GM18951 (cell line): Measurements from ENCODE around the gene BTRC.
"Not testable (repeated sequence)": the region's sequence is repeated elsewhere in the genome, so short reads cannot be mapped to it uniquely, and the experiment has no call there.

Source experiments
- POLR2A ChIP-seq: IDR thresholded peaks from 4 replicates; pipeline ENCODE4 v1.6.1; 2011; ENCODE audit warnings: mild to moderate bottlenecking; ENCODE audit not compliant: insufficient read length, insufficient read depth; ENCODE audit errors: extremely low read depth
- in situ Hi-C: fragments of 300-500 bp; cut with MboI; formaldehyde crosslinking; loops from one replicate; pipeline ENCODE4 v1.12.0; 2022; ENCODE audit warnings: low sequenced_read_pairs, mixed read lengths, inconsistent platforms; ENCODE audit not compliant: unreplicated experiment

The BTRC gene

DNA sequence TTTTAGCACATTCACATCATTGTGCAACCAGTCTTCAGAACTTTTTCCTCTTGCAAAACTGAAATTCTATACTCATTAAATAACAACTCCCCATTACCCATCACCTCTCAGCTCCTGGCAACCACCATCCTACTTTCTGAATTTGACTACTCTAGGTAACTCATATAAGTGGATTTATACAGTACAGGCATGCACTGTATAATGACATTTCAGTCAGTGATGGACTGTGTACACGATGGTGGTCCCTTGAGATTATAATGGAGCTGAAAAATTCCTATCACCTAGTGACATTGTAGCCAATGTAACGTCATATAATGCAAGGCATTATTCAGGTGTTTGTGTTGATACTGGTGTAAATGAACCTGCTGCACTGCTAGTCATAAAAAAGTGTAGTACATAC, 60.1 kb downstream of the BTRC start:
- in situ Hi-C loops = no loop called here
- TF ChIP-seq POLR2A = no peak

DNA sequence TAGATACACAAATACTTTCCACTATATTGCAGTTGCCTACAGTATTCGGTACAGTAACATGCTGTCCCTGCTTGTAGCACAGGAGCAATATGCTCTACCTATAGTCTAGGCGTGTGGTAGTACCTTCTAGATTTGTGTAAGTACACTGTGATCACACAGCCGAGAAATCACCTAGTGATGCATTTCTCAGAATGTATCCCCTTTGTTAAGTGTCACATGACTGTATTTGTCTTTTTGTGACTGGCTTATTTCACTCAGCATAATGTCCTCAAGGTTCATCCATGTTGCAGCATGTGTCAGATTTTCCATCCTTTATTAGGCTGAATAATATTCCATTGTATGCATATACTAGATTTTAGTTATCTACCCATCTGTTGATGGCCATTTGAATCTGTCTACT, 61.9 kb downstream of the BTRC start:
- in situ Hi-C loops = no loop called here
- no peak for TF ChIP-seq POLR2A

DNA sequence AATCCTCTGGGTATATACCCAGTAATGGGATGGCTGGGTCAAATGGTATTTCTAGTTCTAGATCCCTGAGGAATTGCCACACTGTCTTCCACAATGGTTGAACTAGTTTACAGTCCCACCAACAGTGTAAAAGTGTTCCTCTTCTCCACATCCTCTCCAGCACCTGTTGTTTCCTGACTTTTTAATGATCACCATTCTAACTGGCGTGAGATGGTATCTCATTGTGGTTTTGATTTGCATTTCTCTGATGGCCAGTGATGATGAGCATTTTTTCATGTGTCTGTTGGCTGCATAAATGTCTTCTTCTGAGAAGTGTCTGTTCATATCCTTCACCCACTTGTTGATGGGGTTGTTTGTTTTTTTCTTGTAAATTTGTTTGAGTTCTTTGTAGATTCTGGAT, 68.0 kb downstream of the BTRC start:
- in situ Hi-C loops = not testable (repeated sequence)

DNA sequence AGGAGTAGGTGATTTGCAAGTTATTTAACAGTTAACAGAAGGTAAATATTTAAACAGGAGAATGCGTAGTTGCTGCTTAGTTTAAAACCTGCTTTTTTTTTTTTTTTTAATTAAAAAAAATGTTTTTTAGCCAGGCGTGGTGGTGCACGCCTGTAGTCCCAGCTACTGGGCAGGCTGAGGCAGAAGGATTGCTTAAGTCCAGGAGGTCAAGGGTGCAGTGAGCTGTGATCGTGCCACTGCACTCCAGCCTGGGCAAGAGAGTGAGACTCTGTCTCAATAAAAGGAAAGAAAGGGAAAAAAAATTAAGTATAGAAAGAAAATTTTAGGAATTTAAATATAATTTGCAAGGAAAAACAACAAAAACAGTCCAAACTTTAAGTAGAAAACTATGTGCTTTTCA, 71.6 kb downstream of the BTRC start:
- in situ Hi-C loops = no loop called here
- TF ChIP-seq POLR2A = no peak

DNA sequence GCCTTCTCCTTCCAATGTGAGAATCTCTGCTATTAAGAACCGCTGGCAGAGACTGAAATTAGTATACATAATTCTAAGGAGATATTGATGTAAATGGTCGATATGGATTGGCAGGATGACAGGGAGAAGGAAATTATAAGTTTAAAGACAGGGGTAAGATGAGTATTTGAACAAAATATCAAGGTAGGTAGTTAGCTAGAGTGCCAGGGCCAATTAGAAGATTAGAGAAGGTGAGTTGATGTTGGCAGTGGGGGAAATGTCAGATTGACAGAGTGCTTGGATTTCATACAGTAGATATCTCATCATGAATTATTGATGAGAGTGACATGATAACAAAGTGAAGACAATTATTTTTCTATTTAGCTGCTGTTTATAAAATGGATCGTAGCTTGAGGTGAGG, 74.1 kb downstream of the BTRC start:
- no peak for TF ChIP-seq POLR2A
- in situ Hi-C loops = no loop called here

DNA sequence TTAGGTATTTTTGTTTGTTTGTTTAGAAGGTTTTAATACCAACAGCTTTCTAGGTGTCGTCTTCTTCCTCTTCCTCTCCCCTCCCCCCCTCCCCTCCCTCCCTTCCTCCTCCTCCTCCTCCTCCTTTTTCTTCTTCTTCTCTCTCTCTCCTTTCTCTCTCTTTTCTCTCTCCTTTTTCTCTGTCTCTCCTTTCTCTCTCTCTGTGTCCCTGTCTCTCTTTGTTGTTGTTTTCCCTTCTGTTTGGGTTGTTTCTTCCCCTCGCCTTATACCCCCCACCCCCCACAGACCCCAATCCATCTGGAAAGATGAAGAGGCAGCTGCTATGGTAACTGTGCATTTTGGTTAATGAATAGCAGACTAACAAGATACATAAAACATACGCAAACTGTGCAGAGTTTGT, 75.5 kb downstream of the BTRC start:
- no peak for TF ChIP-seq POLR2A
- in situ Hi-C loops = no loop called here

DNA sequence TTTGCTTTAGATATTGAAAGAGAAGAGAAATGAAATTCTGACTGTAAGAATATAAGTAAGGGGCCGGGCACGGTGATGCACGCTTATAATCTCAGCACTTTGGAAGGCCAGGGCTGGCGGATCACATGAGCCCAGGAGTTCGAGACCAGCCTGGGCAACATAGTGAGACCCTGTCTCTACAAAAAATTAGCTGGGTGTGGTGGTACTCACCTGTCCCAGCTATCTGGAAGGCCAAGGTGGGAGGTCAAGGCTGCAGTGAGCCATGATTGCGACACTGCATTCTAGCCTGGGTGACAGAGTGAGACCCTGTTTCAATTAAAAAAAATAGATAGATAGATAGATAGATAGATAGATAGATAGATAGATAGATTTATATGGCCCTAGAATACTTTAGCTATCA, 82.3 kb downstream of the BTRC start:
- in situ Hi-C loops = no loop called here
- TF ChIP-seq POLR2A = no peak

DNA sequence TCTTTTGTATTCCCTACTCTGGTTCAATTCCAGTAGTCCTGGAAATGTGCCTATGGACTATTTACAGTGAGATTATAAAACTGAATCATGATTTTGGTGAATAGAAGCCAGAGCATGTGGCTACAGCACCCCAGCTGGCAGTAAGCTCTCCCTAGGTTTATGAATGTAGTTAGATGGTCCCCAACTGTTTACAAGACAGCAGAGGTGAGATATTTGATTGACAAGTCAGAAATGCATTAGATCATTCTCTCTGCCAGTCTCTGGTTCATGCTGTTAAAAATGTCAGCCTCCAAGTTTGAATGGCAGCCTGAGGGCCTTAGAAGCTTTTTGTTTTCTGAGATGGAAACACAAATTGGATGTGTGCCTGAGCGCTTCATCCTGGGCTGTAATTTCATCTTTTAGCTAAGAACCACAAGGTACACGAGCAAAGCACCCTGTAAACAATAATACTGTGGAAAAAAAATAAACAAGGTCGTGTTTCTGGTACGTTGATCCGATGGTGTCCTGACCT, 85.0 kb downstream of the BTRC start:
- in situ Hi-C loops = no loop called here
- no peak for TF ChIP-seq POLR2A

DNA sequence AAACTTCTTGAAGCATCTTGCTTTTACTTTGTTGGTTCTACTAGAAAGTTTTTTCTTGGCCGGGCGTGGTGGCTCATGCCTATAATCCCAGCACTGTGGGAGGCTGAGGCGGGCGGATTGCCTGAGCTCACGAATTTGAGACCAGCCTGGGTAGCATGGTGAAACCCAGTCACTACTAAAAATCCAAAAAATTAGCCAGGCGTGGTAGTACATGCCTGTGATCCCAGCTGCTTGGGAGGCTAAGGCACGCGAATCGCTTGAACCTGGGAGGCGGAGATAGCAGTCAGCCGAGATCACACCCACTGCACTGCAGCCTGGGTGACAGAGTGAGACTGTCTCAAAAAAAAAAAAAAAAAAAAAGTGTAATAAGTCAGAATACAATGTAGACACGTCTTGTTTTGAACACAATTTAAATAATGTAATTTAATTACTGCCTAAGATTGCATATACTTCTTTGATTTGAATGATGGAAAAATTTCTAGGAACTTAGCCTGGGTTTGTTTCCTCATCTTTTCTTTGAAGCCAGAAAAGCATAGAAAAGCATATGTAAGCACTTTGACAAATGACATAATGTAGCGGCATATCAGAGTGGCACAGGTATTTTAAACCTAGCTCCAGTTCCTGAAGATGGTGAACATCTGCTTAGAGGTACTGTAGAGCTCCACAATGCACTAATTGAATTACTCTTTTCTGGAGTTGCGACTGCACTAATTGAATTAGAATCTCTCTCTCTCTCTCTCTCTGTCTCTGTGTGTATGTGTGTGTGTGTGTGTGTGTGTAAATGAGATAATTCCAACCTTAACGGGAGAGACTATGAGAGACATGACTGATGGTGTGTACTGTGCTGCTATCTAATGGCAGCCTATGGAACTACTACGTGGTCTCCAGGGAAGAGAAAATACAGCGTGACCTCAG, 87.8 kb downstream of the BTRC start:
- TF ChIP-seq POLR2A = no peak

DNA sequence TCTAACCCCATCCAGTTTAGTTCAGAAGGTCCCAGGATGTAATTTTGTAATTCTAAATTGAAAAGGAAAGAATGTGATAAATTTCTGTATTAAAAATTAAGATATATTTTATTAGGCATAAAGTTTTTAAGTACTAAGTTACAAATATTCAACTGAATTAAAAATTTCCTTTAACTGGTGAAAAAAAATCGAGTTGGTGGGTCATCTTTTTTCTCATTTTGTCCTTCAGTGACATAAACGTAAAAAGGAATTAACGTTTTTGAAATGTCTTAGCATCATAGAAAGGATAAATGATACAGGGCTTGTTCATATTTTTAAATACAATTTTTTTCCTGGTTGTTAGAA, 88.5 kb downstream of the BTRC start:
- TF ChIP-seq POLR2A = no peak
- in situ Hi-C loops = no loop called here

More for the DNA sequence above, 87.8 kb downstream of the BTRC start:
- in situ Hi-C loops = no loop called here

DNA sequence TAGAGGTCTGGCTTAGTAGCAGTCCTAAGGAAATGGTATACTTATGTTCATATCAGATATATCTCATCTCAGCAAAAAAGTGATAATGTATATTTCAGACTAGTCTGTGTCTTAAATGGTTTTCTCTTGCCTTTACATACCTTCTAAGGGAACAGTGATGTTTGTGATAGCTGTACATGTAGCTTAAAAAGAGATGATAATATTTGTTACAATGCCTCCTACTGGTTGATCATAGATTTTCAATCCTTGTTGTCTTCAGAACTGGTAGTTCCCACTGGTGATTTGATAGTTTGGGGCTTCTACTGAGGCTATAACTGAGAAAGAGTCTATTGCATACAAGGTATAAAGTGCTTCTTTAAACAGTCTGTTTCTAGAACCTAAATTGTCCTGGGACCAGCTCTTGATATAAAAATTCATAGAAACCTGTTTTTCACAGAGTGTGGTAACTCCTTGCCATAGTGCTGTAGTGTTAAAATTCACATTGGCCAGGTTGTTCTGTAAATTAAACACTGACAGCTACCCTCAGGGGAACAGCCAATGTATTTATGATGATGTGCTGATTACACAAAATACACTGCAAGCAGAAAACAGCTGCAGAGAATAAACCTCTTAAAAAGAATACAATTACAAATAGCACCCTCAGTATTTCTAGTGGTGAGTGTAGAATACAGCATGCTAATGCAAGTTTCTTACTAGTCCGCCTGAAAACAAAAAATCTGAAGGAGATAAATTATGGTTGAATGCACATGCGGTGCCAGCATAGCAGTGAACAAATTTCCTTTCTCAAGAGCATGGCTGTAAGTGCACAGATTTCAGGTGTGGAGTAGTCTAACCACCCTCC, 90.3 kb downstream of the BTRC start:
- TF ChIP-seq POLR2A = no peak
- in situ Hi-C loops = no loop called here

DNA sequence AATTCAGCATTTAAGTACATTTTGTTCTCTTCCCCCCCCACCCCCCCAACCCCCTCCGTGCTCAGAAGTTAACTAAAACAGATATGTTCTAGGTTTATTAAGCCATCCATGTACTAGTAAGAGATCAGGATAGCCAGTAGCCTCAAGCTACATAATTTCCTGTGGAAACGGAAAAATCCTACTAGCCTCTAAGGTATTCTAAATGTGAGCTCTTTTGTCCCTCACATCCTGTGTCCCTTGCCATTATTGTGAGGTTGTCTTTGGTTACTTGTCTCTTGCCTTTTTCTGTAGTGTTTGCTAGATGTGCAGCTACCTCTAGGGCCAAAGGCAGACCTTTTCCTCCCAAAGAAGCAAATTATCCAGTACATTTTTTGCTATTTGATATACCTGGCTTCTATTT, 92.1 kb downstream of the BTRC start:
- in situ Hi-C loops = no loop called here
- no peak for TF ChIP-seq POLR2A

DNA sequence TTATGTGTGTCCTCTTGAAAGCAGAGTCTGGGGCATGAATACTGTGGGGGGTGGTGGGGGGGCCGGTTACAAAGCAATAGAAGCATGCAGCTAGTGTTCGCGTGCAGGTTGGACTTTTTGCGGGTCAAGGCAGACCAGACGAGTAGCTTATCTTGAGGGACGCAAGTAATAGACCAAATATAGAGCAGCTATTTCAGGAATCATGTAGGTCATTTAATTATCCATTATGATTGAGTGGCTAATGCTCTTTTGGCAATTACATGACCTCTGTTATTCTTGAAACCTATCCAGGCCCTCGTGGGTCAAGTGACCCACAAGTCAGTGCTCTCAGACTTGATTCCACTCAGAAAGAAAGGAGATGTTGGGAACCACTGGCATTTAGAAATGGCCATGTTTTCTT, 93.0 kb downstream of the BTRC start:
- in situ Hi-C loops = no loop called here
- no peak for TF ChIP-seq POLR2A

DNA sequence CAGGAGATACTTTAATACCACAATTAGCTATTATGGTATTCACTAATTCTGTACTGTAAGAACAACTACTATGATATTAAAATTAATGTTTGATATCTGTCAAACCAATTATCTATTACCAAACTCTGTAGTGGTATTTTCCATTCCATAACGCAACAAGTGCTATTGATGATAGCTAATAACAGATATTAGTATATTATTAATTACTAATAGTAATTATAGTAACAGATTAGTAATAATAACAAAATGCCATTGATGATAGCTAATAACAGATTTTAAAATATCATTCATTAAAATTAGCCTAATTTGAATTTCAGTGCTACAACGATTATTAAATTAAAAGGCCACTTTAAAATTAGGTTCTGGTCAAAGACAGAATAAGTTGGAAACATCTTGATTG, 93.5 kb downstream of the BTRC start:
- no peak for TF ChIP-seq POLR2A
- in situ Hi-C loops = no loop called here
